RPMI7951 (cell line): ENCODE results near the gene PEX14. TPM values are rescaled to one million over a fixed set of nuclear protein-coding genes. Genes with fewer than 3 reads are reported as not detected.
"Not testable (repeated sequence)": the region's sequence is repeated elsewhere in the genome, so short reads cannot be mapped to it uniquely, and the experiment has no call there.

Experiments used
- DNase-seq: peaks from one replicate; pipeline ENCODE4 v3.0.0-alpha.2; 2012; ENCODE audit warnings: low read depth
- total RNA-seq: library from RNA; depleted of rRNA; stranded (reverse); fragments of >200 nt; shearing (Covaris generic); gene quantifications from 2 replicates; pipeline ENCODE4 v1.2.3, GENCODE V29; 2014; rRNA removed

The PEX14 gene
- 13.6 and 21.5 TPM in 2 replicates for total RNA-seq

GRCh38 chr1:10474613-10475507 is at the start of gene PEX14:
PEX14 (plus strand) TSS chr1:10474950; CDS start chr1:10474967, 17 bp downstream.
- DNase-seq = peak; percentile 87

GRCh38 chr1:10425826-10426534 is 48.8 kb upstream of the PEX14 start:
- not testable (repeated sequence) for DNase-seq

GRCh38 chr1:10426535-10426848 is 48.3 kb upstream of the PEX14 start:
- DNase-seq = not testable (repeated sequence)

GRCh38 chr1:10428984-10429383 is 45.8 kb upstream of the PEX14 start:
- no peak for DNase-seq

GRCh38 chr1:10429868-10430215 is 44.9 kb upstream of the PEX14 start:
- DNase-seq = no peak

GRCh38 chr1:10430216-10431069 is 44.3 kb upstream of the PEX14 start, which contains the start of gene CENPS:
CENPS (plus strand) TSS chr1:10430433; CDS start chr1:10430518, 85 bp downstream.
- peak; percentile 83 for DNase-seq

- DNase-seq = peak; percentile 36
These were observed 43.5 kb upstream of the PEX14 start for GRCh38 chr1:10431070-10431730.

- DNase-seq = no peak
These were observed 41.6 kb upstream of the PEX14 start for GRCh38 chr1:10432910-10433700.

- DNase-seq = no peak
These were observed 41.0 kb upstream of the PEX14 start for GRCh38 chr1:10433790-10434189.

- DNase-seq = no peak
These were observed 40.2 kb upstream of the PEX14 start for GRCh38 chr1:10434590-10434989.

- DNase-seq = no peak
These were observed 37.7 kb upstream of the PEX14 start for GRCh38 chr1:10437052-10437451.

- DNase-seq = no peak
These were observed 36.0 kb upstream of the PEX14 start for GRCh38 chr1:10438677-10439163.

- no peak for DNase-seq
These were observed 34.4 kb upstream of the PEX14 start for GRCh38 chr1:10440305-10440704.

- DNase-seq = no peak
These were observed 34.0 kb upstream of the PEX14 start for GRCh38 chr1:10440794-10441193.

- DNase-seq = no peak
These were observed 30.5 kb upstream of the PEX14 start for GRCh38 chr1:10444248-10444647.

GRCh38 chr1:10444795-10445397 is 29.9 kb upstream of the PEX14 start:
- no peak for DNase-seq

GRCh38 chr1:10446790-10447422 is 27.8 kb upstream of the PEX14 start:
- DNase-seq = no peak

GRCh38 chr1:10449751-10450150 is 25.0 kb upstream of the PEX14 start, which contains the start of gene CORT:
CORT (plus strand) TSS chr1:10450031; CDS start chr1:10450224, 193 bp downstream.
- no peak for DNase-seq

- DNase-seq = no peak
These were observed 24.5 kb upstream of the PEX14 start for GRCh38 chr1:10450156-10450814.
